NCI-H82 (cell line): ENCODE data around the gene SEPTIN12.
"Not testable (repeated sequence)": the region's sequence is repeated elsewhere in the genome, so short reads cannot be mapped to it uniquely, and the experiment has no call there.

Experiments used
- DNase-seq: peaks from one replicate; lab custom pipeline; 2025; lab: John Stamatoyannopoulos, UW

The SEPTIN12 gene

DNA sequence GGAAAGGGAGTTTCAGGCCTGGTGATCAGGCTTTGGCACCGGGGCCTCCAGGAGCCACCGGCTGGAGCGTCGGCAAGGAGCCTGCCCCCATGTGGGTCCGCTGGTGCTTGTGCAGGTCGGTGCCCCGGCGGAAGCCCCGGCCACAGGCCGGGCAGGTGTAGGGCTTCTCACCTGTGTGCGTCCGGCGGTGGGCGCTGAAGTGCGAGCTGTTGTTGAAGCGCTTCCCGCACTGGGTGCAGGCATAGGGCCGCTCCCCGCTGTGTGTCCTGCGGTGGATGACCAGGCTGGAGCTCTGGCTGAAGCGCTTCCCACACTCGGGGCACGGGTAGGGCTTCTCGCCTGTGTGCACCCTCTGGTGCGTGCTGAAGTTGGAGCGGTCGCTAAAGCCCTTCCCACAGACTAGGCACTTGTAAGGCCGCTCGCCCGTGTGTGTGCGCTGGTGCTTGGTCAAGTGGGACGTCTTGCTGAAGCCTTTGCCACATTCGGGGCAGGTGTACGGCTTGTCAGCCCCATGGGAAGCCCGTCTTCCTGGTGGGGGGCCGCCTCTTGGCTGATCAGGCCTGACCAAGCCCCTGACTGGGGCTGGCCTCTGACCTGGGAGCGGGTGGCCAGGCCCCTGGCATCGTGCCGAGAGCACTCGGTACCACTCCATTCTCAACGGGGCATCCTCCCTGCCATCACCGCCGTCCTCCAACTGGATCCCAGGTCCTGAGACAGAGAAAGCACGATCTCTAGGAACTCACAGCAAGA is 35.6 kb downstream of the SEPTIN12 start:
- DNase-seq: no peak

DNA sequence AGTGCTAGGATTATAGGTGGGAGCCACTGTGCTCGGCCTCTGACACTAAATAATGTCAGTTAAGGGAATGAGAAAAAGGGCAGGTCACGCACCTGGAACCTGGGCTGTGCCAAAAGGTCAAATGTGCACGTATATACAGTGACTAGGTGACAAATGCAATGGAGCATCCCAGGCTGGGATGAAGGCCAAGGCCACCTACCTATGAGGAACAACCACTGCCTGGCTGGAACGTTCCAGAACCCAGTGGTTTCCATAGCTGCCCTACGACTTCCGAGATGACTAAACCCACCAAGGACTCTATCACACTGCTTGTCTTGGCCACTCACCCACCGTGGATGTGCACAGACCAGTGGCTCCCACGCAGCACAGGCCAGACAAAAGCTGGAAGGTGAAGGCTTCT is 37.2 kb downstream of the SEPTIN12 start:
- no peak for DNase-seq

DNA sequence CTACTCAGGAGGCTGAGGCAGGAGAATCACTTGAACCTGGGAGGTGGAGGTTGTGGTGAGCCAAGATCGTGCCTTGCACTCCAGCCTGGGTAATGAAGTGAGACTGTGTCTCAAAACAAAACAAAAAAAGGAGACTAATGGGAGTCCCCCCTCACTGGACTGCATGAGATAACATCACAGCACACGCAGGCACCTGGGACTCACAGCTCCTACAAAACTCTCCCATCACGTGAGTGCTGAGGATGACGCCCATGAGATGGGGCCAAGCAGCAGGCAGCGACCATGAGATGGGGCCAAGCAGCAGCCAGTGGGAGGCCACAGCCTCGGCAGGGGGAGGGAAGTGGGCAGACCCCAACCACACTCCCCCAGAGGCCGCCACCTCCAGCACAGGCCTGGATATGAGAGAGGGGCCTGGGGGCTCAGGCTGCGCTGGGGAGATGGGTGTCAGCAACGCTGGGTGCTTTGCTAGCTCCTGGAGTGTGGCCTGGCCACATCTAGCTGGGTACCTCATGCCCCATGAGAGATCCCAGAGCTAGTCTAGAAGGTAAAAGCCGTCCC is 38.4 kb downstream of the SEPTIN12 start:
- no peak for DNase-seq

DNA sequence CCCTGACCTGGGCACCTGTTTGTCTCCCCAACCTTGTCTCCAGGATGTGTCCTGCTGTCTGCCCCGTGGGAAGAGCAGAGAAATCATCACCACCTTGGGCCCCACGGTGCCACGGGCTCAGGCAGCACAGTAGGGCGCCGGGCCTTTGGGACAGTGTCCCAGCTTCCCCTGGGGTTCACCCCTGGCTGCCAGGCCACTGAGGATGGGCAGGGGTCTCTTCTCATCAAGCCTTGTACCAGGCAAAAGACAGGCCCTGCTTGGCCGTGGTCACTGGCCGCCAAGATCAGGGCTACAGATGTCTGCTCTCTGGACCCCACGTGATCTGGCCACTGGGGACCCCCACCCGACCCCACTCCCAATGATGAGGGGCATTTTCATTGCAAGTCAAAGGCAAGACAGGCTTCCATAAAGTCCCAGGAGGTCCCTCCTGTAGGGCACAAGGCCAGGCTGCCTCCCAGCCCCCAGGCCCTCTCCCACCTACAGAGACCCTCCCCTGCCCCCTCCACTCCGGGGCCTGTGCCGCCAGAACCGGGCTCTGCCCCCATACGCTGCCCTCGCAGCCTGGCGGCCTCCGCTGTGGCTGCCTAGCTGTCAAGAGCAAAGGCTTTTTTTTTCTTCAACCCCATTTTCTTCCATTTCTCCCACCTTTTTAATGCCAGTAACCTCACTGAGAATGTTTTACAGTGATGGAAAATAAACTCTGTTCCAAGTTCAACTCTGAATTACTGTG is 39.3 kb downstream of the SEPTIN12 start:
- no peak for DNase-seq

DNA sequence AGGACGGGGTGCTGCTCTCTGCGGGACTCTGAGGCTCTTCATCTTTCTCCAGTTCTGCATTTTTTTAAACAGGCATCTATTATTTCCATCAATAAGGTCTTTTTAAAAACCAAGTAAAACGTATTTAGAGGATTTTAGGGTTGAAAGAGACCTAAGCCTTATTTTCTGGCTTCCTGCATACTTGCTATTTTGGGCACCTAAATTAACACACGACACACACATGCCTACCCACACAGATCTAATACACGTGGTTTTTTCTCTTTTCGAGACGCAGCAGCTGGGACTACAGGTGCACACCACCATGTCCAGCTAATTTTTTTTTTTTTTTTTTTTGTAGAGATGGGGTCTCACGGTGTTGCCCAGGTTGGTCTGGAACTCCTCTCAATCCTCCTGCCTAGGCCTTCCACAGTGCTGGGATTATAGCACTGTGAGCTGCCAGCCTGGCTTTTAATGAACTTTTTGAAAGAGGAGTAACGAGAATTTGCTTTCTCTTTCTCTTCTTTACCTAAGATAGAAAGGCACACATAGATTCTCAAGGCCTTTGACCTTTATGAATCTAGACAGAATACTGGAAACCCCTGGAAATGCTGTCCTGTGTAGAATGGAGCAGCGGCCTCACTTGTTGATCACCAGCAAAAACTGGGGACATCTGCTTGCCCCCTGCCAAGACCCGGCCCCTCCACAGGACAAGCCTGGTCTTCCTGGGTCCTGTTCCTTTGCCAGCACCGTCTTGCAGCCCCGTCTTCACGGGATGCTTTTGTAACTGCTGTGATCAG is 40.1 kb downstream of the SEPTIN12 start:
- DNase-seq: no peak

DNA sequence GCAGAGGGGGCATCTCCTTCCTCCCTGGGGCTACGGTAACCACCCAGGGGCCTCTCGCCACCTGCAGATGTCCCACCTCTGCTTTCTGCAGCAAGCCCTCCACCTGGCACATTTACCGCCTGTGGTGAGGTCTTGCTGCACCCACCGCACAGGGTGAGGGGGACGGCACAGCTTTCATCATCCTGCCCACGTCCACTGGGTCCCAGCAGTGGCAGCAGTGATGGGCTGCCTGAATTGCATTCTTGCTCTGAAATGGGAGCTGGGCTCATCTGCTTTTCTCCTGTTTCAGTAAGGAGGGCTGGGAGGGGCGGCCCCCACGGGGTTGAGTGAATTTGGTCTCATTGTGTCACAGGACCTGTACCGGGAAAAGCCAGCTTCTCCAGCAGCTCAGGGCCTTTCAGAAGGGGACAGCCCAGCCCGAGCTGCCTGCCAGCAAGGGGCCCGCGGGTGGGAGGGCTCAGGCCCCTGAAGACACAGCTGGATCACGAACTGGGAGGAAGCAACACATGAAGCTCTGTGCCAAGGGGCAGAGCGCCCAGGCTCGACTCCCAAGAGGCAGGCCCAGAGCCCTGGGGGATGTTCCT is 41.1 kb downstream of the SEPTIN12 start:
- no peak for DNase-seq

DNA sequence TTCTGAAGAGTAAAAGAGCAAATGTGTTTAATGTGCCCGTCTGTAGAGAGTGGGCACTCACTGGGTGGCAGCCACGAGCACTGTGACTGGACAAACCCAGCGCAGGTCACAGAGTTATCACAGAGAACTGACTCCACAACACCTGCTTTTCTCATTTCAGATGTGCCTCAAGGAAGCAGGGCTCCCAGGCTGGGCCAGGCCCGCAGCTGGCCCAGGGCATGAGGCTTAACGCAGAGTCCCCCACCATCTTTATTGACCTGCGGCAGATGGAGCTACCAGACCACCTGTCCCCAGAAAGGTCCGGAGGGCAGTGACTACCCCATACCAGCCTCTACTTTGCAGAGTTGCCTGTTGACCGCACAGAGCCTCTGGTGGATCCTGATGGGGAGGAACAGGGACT is 41.9 kb downstream of the SEPTIN12 start:
- DNase-seq: no peak

DNA sequence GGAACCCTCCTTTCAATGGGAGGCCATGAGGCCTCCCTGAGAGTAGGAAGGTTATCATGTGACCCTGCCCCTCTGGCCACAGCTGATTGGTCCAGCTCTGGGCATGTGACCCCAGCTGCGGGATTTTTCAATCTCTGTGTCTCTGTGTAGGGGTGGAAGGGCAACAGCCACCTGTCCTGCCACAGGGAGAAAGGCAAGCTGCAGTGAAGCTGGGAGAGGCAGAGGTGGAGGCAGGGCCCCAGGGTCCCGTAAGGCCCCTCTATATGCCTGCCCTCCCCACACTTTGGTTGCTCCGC is 42.9 kb downstream of the SEPTIN12 start:
- DNase-seq: peak; percentile 37

DNA sequence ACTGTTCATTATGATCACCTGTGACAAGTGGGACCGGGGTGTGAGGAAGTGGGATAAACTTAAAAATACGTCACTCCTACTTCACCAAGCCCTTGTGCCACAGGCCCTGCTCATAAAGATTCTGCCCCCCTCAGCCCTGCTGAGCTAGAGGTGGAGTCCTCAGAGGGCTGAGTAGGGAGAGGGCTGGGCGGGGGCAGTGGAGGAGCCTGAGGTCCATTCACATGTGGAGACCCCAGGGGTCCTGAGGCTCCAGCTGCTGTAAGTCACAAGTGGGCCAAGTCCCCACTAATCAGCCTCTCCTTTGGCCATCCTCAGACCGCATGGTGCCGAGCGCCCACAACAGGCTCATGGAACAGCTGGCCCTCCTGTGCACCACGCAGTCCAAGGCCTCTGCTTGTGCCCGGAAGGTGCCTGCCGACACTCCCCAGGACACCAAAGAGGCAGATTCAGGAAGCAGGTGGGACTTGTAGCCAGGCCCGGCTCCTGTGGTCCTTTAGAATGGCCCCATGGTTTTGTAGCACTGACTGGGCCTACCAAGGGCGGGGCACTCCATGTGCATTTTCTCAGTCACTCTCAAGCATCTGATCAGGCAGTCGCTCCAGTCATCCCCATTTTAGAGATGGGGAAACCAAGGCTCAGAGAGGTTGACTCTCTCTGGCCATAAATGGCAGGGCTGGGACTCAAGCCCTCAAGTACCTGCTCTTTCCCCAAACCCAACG is 43.4 kb downstream of the SEPTIN12 start:
- peak; percentile 14 for DNase-seq

DNA sequence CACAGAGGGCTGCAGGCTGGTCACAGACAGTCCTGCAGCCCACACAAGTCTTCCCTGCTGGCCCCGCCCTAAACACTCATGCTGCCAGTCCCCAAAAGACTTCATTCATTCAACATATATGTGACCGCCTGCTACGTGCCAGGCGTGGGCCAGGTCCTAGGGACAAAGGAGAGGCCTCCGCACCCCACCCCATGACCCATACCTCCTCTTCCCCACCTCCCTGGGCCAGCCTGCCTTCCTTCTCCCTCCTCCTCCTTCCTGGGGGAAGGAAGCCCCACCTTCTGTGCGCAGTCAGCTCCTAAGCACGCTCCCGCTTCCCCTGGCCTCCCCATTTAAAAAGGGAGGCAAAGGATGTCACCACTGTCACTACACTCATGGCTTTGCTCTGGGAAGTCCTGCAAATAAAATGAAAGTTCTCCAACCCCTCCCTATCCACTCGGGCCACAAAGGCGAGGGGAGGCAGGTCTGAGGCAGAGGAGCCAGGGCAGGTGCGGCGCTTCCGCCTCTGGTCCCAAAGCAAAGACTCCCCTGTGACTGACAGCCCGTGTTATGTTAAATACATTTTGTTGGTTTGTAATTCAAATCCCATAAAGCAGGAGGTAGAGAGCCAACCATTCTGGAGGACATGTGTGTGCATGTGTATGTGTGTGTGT is 44.8 kb downstream of the SEPTIN12 start:
- DNase-seq: no peak

DNA sequence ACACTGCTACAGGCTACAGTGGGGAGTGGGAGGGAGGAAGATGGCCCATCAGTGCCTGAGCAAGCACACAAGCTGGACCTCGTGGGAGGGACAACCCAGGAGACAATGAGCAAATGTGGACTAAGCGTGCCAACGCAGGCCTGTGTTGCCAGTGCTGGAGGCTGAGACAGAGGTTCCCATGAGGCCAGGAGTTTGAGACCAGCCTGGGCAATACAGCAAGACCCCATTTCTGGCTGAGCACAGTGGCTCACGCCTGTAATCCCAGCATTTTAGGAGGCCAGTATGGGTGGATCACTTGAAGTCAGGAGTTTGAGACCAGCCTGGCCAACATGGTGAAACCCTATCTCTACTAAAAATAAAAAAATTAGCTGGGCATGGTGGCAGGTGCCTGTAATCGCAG is 49.8 kb downstream of the SEPTIN12 start:
- not testable (repeated sequence) for DNase-seq

DNA sequence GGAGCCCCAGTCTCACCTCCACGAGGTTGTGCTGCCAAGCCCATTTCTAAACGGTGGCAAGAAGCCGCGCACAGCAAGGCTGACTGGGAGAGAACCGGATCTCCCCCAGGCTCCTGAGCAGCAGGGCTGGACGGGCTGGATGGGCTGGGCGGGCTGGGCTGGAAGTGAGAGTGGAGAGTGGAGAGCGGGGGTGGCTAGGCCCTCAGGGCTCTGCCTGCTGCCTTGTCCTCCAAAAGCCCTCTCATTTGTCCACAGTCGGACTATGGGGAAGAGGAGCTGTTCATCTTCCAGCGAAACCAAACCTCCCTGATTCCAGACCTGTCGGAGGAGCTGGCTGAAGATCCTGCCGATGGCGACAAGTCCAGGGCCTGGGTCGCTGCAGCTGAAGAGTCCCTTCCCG is 50.6 kb downstream of the SEPTIN12 start:
- DNase-seq: no peak

DNA sequence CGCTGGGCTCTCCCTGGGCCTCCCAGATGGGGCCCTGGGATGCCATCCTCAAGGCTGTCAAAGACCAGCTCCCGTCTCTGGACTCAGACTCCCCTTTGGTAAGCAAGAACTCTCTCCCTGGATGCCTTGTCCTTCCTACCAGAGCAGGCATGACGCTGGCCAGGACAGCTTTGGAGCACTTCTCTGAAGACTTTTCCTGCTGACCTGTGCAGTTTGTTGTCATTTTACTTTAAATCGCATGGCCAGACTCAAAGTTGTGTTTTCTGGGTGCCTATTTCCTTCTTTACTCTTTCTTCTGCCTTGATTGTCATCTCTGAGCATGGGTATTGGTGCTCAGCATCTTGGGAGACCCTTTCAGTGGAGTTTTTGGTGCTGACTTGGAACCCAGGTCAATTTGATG is 51.6 kb downstream of the SEPTIN12 start:
- DNase-seq: no peak

DNA sequence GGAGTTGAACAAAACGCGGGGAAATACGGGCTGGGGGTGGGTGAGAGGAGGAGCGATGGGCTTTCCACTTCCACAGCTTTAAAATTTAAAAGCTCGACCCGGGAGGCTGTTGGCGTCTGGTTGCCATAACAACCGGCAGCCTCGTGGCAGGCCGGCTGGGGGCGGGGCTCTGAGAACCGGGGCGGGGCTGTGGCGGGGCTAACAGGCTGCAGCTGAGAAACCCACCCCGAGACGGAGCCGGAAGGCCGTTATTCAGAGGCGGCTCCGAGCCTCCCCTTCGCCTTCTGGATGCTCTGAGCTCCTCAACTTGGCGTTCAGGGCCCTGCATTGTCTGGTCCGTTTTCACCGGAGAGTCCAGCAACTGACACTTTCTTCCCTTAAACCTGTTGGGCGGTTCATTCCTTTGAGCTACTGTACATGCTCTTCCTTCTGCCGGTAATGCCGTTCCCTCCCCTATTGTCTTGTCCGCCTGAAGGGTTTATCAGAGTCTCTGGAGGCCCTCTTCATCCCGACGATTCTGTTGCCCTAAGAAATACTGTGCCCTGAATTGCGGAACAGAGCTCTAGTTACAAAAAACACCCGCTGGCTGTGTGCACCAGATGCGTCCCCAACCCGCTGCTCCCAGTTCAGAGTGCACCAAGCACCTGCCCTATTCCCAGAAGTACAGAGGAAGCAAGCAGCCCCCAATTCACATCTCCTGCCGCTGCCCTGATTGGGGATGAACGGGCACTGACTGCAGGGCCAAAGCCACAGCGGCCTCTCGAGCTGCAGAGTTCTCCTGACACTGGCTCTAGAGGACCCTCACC is 53.2 kb downstream of the SEPTIN12 start:
- peak; percentile 93 for DNase-seq

DNA sequence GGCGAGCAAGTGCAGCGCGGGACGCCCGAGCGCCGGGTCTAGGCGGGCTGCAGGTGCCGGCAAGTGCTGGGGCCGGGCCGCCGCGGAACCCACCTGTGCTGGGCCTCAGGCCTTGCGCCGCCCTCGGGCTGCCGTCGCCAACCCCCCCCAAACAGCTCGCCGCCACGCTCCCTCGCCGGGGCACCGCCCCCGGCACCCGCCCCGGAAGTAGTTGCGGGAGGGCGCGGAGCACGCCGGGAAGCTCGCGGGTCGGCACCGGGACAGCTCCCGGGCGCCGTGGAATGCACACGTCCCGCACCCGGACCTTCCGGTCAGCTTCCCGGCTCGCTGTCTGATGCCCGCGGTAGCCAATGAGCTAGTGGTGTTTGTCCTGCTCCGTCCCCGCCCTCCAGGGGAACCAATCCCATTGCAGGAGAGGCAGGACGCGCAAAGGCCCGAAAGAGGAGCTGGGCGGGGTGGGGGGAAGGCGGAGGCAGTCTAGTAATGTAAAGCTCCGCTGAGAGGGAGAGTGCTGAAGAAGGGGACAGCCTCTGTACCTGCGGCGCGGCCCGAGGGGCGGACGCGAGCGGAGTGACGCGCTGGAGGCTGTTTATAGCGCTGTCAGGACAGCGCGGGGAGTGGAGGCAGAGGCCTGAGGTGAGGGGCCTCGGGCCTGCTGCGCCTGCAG is 53.9 kb downstream of the SEPTIN12 start, which contains the start of the genes ANKS3 and DNAAF8:
ANKS3 (minus strand) TSS at position 209 of the 667 bp plus-strand sequence. CDS start 4,122 bp downstream, outside the sequence.
DNAAF8 (plus strand) TSS at position 475 of the 667 bp plus-strand sequence. CDS start 1,978 bp downstream, outside the sequence.
- DNase-seq: peak; percentile 97

DNA sequence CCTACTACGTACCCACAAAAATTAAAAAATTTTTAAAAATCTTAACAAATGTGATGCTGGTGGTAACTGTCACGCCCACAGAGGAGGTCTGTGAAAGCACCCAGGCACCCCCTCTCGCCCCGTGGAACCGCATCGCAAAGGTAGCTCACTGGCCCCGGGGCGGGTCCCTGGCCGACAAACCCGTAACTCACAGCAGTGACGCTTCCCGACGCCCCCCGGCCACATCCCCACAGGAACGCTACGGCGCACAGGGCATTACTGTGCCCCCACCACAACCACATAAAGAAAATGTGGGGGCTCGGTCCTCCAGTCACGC is 54.4 kb downstream of the SEPTIN12 start:
- peak; percentile 74 for DNase-seq

DNA sequence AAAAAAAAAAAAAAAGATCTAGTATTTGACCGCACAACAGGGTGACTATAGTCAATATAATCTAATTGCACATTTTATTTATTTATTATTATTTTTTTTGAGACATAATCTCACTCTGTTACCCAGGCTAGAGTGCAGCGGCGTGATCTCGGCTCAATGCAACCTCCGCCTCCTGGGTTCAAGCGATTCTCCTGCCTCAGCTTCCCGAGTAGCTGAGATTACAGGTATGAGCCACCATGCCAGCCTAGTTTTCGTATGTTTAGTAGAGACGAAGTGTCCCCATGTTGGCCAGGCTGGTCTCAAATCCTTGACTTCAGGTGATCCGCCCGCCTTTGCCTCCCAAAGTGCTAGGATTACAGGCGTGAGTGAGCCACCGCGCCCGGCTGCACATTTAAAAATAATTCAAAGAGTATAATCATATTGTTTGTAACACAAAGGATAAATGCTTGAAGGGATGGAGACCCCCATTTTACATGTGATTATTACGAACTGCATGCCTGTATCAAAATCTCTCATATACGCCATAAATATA is 54.9 kb downstream of the SEPTIN12 start:
- peak; percentile 26 for DNase-seq

DNA sequence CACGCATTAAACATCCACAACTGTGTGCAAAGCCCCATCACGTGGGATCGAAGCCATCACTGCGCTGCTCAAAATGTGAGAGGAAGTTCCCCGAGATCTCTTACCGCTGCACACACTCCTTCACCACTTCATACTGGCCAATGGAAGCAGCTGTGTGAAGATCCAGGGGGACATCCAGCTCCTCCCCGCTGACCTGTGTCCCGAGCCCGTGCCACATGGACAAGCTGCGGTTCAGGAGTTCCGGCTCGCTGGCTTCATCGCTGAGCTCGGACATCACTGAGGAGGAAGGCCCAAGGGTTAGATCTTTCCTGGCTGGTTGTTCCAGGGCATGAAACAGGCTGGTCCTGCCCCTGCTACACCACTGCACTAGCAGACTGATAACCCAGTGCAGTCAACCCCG is 58.3 kb downstream of the SEPTIN12 start:
- peak; percentile 41 for DNase-seq

DNA sequence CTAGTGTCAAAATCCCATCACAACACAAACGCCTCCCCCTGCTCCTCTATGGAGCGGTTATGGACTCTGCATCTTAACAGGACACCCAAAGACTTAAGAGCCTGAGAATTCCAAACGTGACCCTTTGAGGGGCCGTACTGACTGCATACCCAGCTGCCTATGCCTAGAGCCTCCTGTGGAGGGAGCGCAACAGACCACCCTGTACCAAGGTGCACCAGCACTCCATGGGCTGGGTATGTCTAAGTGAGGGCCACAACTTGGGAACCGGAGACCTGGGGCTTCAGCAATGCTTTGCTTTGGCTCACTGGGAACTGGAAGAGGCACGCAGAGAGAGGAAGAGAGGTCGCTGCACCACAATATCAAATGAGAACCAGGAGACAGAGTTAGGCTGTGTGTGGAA is 59.5 kb downstream of the SEPTIN12 start:
- no peak for DNase-seq
